Retinal pigment epithelial cell (primary cell): Measurements from ENCODE around the gene EFCAB11.

ENCODE experiments used
- DNase-seq: peaks from one replicate; pipeline ENCODE4 v3.0.0-alpha.2; 2010; ENCODE audit warnings: low read depth
- H3K4me3 ChIP-seq: 2 replicates; pipeline ENCODE4 v1.5.1; 2011; ENCODE audit warnings: mild to moderate bottlenecking, low read length, control low read depth, moderate library complexity
- CTCF ChIP-seq: conservative IDR thresholded peaks from 2 replicates; pipeline ENCODE4 v1.5.1; 2011; ENCODE audit warnings: low read depth, low read length, control low read depth, inconsistent platforms

EFCAB11 gene

GRCh38 chr14:89973234-89973823 is 18.8 kb upstream of the EFCAB11 start:
- H3K4me3 ChIP-seq: no peak overlapping the region
- TF ChIP-seq CTCF: peak; percentile 95
- DNase-seq: no peak

DNA sequence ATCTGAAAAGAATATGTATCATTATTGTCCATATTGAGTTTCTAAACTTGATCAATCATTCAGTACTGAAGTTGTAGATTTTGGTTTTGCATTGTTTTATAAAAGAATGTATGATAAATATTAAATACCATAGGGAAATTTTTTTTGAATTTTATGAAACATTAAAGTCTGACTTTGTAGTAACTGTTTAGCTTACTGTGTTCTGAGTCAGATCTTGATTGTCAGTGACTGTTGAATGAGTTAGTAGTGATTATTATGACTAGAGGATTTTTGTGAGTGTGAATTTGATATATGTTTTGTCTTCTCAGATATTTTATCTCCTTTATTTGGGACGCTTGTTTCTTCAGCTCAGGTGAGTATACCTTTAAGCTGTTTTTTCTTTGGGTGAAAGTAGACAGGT is 11.3 kb upstream of the EFCAB11 start:
- no peak for DNase-seq
- TF ChIP-seq CTCF: no peak
- no peak overlapping the region for H3K4me3 ChIP-seq

- TF ChIP-seq CTCF: no peak
- DNase-seq: no peak
- no peak overlapping the region for H3K4me3 ChIP-seq
Observed at GRCh38 chr14:89963288-89963978, 8.9 kb upstream of the EFCAB11 start.

- DNase-seq: no peak
- no peak overlapping the region for H3K4me3 ChIP-seq
- TF ChIP-seq CTCF: no peak
Observed at GRCh38 chr14:89960914-89961313, 6.4 kb upstream of the EFCAB11 start.

GRCh38 chr14:89959853-89960445 is 5.4 kb upstream of the EFCAB11 start:
- no peak overlapping the region for H3K4me3 ChIP-seq
- DNase-seq: no peak
- TF ChIP-seq CTCF: no peak

GRCh38 chr14:89958966-89959365 is 4.4 kb upstream of the EFCAB11 start:
- no peak for DNase-seq
- TF ChIP-seq CTCF: no peak
- H3K4me3 ChIP-seq: no peak overlapping the region

DNA sequence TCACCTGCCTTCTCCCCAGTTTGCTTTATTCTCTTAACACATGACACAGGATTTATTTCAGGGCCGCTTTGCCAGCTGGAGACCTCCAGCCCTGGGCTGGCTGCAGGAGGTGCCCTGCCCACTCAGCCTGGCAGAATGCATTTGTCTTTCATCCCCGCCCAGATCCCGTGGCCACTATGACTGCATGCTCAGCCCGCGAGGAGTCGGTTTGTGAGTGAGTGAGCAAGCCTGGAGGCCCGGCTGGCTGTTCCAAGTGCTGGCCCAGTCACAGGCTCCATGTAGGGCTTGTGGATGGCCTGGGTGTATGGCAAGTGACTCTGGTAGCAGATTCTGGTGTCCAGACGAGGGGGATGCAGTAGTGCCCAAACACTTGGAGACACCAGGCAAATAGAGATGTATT is 3.3 kb upstream of the EFCAB11 start:
- no peak for DNase-seq
- no peak overlapping the region for H3K4me3 ChIP-seq
- TF ChIP-seq CTCF: no peak
